Measurements from ENCODE around the gene C1orf232.

Gene C1orf232

DNA sequence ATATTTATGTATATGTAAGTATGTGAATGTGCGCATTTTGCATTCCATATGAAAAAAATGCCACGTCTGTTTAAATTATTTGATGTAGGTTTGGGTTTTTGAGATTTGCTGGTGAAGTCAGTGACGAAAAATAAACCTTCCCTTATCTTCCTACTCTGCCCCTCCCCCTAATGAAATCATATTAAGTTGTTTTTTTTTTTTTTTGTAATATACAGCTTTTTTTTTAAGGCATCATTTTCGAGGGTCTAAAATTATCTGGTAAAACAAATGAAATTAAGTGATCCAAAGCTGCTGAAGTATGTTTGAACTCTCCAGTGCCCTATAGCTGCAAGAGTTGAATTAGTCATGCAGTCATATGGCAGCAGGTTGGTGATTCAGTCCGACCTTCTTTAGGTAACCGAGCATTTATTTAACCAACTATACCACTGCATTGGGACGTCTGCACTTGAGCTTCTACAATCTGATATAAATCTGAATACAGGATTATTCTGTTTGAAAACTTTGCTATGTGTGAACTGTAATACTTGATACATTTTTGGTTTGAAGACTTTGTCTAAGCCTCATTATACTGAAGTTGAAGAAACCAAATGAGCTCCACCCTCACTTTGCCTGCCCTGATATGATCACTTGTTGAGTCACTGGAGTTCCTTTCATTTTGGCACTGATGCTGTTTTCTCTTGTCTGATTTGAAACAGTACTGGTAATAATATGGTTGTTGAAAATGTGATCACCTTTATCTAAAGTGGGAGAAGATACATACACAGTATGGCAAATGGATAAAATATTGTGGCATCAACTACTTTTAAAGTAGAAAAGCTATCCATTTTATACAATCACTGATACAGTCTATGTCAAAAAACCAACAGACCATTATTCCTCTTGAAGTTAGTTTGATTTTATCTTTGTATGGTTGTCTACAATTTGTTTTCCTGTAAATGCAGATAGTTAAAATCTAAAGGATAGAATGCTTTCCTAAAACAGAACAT is 45.5 kb downstream of the C1orf232 start:
- TF ChIP-seq POLR2AphosphoS5 (IDR thresholded peaks at IDR 0.05; ENCODE audit: low read depth, low read length) (no peak), PAX5 (IDR thresholded peaks at IDR 0.05; ENCODE audit: insufficient read depth, low read length, severe bottlenecking) (no peak), POLR2A (IDR thresholded peaks at IDR 0.05; ENCODE audit: low read depth, low read length) (no peak), POU2F2 (IDR thresholded peaks at IDR 0.05; ENCODE audit: low read depth, low read length) (no peak), SPI1 (IDR thresholded peaks at IDR 0.05; ENCODE audit: low read depth, low read length) (no peak), TAF1 (IDR thresholded peaks at IDR 0.05; ENCODE audit: low read depth, low read length) (no peak)
- FAIRE-seq (peak; percentile 61), DNase-seq (ENCODE audit: insufficient read length, low spot score) (no peak)

DNA sequence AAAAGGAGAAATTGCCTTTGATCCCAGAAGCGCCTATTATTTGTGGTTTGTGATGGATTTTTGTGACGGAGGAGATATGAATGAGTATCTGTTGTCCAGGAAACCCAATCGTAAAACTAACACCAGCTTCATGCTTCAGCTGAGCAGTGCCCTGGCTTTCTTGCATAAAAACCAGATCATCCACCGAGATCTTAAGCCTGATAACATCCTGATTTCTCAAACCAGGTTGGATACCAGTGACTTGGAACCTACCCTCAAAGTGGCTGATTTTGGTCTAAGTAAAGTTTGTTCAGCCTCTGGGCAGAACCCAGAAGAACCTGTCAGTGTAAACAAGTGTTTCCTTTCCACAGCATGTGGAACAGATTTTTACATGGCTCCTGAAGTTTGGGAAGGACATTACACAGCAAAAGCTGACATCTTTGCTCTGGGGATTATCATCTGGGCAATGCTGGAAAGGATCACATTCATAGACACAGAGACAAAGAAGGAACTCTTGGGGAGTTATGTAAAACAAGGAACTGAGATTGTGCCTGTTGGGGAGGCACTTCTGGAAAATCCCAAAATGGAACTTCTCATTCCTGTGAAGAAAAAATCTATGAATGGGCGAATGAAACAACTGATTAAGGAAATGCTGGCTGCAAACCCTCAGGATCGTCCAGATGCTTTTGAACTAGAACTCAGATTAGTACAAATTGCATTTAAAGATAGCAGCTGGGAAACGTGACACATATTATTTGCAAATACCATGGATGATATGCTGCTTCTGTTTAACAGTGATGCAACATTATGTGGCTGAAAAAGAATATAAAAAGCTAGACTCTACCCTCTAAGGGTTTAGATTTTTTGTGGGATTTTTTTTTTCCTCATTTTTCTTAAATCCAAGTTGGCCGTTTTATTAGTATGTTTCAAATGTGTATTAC is 46.6 kb downstream of the C1orf232 start:
- FAIRE-seq (no peak), DNase-seq (ENCODE audit: insufficient read length, low spot score) (no peak)
- no peak for TF ChIP-seq POU2F2 (IDR thresholded peaks at IDR 0.05; ENCODE audit: low read depth, low read length)
- peak; percentile 51 for TF ChIP-seq SPI1 (IDR thresholded peaks at IDR 0.05; ENCODE audit: low read depth, low read length)
- no peak for TF ChIP-seq TAF1 (IDR thresholded peaks at IDR 0.05; ENCODE audit: low read depth, low read length)
- no peak for TF ChIP-seq POLR2A (IDR thresholded peaks at IDR 0.05; ENCODE audit: low read depth, low read length)
- no peak for TF ChIP-seq POLR2AphosphoS5 (IDR thresholded peaks at IDR 0.05; ENCODE audit: low read depth, low read length)
- TF ChIP-seq PAX5 (IDR thresholded peaks at IDR 0.05; ENCODE audit: insufficient read depth, low read length, severe bottlenecking), result no peak

- FAIRE-seq, result peak; percentile 63
- DNase-seq (ENCODE audit: insufficient read length, low spot score), result no peak
- TF ChIP-seq POLR2AphosphoS5 (IDR thresholded peaks at IDR 0.05; ENCODE audit: low read depth, low read length) (no peak), TAF1 (IDR thresholded peaks at IDR 0.05; ENCODE audit: low read depth, low read length) (no peak), POU2F2 (IDR thresholded peaks at IDR 0.05; ENCODE audit: low read depth, low read length) (no peak), POLR2A (IDR thresholded peaks at IDR 0.05; ENCODE audit: low read depth, low read length) (no peak), SPI1 (IDR thresholded peaks at IDR 0.05; ENCODE audit: low read depth, low read length) (no peak), PAX5 (IDR thresholded peaks at IDR 0.05; ENCODE audit: insufficient read depth, low read length, severe bottlenecking) (no peak)
Measured at GRCh38 chr1:26119892-26120608, 48.7 kb downstream of the C1orf232 start.

DNA sequence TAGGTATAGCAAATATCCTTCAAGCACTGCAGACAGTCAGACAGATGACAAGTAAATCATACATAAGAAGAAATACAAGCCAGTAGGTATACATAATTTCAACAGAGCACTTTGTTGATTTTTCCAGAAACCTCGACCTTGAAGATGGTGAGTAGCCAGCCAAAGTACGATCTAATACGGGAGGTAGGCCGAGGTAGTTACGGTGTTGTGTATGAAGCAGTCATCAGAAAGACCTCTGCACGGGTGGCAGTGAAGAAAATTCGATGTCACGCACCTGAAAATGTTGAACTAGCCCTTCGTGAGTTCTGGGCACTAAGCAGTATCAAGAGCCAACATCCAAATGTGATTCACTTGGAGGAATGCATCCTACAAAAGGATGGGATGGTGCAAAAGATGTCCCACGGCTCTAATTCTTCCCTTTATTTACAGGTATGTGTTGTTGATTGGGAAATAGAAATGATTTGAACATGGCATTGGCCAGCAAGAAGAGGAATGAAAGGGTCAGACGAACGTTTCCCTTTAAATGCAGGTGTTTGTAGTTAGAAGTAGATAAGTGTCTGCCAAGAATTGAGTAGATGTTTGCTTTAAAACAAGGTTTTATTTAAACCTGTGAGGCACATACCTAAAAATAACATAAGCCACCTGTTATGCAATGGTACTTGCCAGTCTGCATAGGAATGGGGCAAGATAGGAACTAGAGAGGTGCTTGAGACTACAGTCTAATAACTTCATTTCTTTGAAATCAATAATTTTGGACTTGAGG is 54.4 kb downstream of the C1orf232 start:
- DNase-seq (ENCODE audit: insufficient read length, low spot score) (no peak), FAIRE-seq (peak; percentile 9)
- TF ChIP-seq POLR2AphosphoS5 (IDR thresholded peaks at IDR 0.05; ENCODE audit: low read depth, low read length) (no peak), POLR2A (IDR thresholded peaks at IDR 0.05; ENCODE audit: low read depth, low read length) (no peak), POU2F2 (IDR thresholded peaks at IDR 0.05; ENCODE audit: low read depth, low read length) (no peak), PAX5 (IDR thresholded peaks at IDR 0.05; ENCODE audit: insufficient read depth, low read length, severe bottlenecking) (no peak), TAF1 (IDR thresholded peaks at IDR 0.05; ENCODE audit: low read depth, low read length) (no peak), SPI1 (IDR thresholded peaks at IDR 0.05; ENCODE audit: low read depth, low read length) (no peak)

Measured in GM12891 (cell line).